ENCODE measurements around the gene SMAD7.

Gene SMAD7

DNA sequence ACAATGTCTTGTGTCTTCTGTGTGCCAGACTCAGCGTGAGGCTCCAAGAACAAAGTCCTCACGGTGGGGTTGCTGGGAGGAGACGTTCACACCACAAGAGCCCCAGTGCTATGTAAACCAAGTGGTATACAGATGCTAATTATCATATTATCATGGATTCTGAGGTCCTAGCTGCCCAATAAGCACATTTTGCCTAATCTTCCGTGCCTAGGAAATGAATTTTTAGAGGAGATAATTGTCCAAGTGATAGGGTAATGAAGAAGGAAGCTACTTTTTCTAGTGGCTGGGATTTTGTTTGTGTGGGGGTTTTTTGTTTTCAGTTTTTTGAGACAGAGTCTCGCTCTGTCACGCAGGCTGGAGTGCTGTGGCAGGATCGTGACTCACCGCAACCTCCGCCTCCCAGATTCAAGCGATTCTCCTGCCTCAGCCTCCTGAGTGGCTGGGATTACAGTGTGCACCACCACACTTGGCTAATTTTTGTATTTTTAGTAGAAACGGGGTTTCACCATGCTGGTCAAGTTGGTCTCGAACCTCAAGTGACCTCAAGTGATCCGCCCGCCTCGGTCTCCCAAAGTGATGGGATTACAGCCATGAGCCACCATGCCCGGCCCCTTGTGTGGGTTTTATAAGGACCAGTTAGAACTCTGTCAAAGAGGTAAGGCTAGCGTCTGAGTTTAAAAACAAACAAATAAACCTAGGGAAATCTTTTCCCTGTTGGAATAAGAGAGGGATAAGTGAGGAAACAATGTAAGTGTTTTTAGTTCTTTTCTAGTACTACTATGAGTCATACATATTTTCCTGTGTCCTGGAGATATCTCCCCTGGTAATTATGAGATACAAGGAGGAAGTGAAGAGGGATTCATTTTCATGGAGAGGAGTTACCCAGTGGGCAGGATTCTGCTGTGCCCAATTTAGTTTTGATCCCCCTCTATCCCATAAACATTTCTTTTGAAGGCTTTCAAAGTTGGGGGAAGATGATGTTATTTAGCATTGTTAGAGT lies 9.5 kb upstream of the SMAD7 start:
- DNase-seq (ENCODE audit: low read depth in 2 of 2), result no peak

DNA sequence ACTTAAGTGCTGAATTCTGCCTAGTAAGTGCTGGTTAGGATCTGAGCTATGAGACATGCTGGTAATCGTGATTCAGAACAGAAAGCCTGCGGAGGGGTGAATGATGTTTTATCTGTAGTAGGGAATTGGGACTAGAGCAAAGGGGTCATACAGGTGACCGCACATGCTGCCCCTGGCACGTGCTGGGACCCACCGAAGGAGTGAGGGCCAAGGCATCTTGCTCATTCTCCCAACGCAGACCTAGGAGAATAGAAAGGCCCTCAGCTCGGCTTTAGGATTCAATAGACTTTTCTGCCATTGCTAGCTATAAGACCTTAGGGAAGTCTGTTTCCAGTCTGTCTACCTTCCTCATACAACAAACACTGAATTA lies 8.8 kb upstream of the SMAD7 start:
- no peak for DNase-seq (ENCODE audit: low read depth in 2 of 2)

DNA sequence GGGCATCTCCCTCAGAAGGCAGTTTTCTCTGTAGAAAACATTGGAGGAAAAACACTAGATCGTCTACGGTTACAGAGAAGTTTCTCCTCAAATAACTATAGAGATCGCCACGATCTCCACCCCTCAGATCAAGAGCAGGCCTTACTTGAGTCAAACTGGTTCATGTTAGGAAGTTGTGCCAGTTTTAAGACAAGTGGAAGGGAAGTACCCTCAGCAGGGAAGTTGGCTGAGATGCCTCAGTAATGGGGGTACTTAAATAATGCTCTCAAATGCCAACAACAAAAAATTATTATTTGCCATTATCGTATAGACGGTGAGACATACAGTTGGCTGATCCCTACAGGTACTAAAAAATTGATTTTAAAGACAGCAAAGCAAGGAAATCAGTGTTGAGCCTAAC lies 8.2 kb upstream of the SMAD7 start:
- DNase-seq (ENCODE audit: low read depth in 2 of 2), result no peak

DNA sequence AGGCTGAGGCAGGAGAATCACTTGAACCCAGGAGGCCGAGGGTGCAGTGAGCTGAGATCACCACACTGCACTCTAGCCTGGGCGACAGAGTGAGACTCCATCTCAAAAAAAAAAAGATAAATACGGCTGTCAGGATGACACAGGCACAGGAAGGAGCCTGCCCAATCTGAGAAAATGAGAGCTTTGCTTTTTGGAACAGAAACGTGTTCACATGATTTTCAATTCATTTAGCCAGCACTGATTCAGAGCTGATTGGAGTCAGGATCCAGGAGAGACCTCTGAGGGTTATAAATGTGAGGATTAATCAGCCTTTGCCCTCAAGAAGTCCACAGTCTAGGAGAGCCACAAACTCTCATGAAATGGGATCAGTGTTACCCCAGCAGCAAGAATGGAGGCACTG lies 6.9 kb upstream of the SMAD7 start:
- no peak for DNase-seq (ENCODE audit: low read depth in 2 of 2)

DNA sequence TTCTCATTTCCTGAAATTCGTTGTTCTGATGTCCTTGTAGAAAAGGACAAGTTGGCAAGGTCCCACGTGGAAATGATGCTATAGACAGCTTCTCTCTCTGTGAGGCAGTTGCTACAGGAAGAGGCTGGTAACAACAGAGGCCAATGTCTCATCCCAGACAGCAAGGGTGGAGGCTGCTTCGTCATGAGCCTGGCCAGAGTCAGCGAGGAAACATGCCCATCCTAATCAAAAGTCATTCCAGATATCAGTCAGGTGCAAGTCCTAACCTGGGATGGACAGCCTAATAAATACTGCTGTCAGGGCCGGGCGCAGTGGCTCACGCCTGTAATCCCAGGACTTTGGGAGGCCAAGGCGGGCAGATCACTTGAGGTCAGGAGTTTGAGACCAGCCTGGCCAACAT lies 6.4 kb upstream of the SMAD7 start:
- no peak for DNase-seq (ENCODE audit: low read depth in 2 of 2)

DNA sequence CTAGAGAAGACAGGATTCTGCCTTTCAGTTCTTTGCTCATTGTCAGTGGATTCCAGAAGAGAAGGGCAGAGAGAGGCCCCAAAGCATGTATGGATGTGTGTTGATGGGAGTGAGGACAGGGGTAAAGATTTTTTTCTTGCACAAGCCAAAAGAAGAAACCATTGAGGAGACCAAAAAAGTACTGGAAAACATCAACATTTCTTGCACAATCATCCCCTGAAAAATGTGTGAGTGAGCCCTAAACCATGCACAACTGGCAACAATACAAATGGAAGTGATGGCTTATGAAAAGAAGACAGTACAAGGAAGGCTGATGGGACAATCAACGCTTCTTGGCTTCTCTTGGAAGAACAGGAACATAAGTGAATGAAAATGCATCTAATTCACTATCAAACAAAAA lies 5.6 kb upstream of the SMAD7 start:
- DNase-seq (ENCODE audit: low read depth in 2 of 2), result no peak

DNA sequence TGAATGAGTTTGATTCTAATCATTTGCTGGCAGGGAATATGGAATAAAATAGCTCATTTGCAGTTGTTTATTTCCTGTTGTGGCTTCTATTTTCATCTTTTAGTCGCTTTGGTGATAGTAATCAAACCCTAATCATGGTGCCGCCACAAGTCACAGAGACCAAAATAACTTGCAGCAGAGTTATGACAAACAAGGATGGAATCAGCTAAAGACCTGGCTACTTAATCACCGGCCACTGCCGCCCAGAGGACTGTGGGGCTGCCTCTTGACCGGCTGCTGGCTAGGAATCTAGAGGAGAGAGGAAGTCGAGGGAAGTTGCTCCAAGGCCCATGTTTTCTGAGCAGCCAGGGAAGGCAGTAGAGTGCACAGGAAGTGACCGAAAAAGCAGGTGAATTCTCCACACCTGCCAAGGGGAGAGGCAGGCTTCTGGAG lies 5.1 kb upstream of the SMAD7 start:
- no peak for DNase-seq (ENCODE audit: low read depth in 2 of 2)

DNA sequence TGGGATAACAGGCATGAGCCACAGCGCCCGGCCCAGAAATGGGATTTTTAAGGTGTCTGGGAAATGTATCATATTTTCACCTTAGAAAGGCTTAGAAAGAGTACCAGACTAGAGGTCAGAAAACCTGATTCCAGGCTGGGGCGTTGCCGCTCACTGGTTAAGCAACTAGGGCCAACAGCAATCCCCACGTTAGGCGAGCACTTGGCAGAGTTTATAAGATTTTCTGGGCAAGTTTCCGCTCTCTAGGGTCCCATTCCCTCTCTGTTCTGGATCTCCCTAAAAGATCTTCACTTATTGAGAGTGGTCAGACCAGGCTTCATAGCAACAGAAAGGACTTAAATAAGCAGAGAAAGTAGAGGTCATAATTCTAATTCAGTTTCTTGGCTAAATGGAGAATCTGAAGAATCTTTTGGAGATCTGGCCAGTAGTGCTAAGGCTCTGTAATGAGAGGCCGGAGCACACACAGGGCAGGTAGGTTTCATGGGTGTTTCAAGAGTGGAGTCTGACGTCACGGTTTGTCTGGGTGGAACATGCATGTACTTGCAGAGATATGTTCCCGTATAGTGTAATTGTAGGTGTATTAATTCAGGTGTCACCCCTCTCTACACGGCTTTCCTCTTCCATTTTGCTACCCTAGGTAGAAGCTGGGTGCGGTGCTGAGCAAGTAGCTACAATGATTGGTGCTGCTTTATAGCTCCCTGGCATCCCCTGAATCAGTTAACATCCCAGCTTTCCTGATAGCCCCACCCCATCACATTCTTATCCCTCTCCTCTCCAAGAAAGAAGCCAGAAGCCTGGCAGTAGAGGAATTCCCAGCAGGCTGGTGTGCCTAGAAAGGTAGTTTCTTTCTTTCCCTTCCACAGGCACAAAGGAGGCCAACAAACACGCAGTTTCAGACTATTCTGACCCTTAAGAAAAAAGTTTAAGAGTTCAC lies 4.4 kb upstream of the SMAD7 start:
- no peak for DNase-seq (ENCODE audit: low read depth in 2 of 2)

DNA sequence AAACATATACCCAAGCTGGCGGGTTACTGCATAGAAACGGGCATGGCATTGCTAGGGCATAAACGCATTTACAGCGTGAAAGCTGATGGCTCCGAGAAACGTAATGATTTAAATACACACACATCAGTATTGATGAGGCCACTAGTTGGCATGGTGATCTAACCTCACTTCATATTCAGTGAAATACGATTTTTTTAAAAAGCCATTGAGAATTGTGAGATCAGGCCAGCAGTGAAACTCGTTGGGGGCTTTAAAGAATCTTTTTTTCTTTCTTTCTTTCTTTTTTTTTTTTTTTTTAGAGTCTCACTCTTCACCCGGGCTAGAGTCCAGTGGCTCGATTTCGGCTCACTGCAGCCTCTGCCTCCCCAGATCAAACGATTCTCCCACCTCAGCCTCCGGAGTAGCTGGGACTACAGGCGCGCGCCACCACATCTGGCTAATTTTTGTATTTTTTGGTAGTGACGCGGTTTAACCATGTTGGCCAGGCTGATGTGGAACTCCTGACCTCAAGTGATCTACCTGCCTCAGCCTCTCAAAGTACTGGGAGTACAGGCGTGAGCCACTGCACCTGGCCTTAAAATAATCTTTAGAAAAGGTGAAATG lies 2.4 kb upstream of the SMAD7 start:
- no peak for DNase-seq (ENCODE audit: low read depth in 2 of 2)

DNA sequence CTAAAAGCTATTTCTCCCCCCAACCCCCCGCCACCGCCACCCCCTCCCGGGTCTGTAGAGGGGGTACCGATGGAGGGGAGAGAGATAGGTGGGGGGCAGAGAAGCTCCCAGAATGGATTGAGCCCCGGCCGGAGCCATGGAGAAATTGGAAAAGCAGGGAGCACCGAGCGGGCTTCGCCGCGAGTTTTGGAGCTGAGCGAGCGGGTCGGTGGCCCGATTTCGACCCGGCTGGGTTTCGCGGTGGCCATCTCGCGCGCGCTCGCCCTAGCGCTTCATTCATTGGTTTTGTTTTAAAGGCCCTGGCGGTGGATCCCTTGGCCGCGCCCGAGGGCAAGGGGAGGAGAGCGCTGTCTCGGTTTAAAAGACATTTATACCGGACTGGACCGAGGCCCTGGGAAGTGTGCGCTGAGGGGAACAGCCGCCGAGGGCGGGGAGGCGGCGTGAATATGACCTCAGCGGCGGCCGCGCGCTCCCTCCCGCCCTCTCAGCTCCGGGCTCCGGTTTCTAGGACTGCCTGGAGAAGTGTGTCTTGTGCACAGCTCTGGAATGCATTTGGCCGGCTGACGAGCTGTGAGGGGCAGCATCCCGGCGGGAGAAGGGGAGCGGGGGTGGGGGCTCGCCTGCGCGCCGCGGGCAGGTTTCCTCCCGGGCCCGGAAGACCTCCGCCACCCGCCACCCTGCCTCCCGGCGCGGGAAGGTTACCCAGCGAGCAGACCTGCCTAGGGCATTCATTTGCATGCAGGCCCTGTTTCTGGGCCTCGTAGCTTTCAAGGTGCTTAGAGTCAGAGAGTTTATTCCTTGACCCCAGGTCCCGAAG lies 1.7 kb upstream of the SMAD7 start:
- peak in 1 of 2 donors; percentile 38 for DNase-seq (ENCODE audit: low read depth in 2 of 2)

DNA sequence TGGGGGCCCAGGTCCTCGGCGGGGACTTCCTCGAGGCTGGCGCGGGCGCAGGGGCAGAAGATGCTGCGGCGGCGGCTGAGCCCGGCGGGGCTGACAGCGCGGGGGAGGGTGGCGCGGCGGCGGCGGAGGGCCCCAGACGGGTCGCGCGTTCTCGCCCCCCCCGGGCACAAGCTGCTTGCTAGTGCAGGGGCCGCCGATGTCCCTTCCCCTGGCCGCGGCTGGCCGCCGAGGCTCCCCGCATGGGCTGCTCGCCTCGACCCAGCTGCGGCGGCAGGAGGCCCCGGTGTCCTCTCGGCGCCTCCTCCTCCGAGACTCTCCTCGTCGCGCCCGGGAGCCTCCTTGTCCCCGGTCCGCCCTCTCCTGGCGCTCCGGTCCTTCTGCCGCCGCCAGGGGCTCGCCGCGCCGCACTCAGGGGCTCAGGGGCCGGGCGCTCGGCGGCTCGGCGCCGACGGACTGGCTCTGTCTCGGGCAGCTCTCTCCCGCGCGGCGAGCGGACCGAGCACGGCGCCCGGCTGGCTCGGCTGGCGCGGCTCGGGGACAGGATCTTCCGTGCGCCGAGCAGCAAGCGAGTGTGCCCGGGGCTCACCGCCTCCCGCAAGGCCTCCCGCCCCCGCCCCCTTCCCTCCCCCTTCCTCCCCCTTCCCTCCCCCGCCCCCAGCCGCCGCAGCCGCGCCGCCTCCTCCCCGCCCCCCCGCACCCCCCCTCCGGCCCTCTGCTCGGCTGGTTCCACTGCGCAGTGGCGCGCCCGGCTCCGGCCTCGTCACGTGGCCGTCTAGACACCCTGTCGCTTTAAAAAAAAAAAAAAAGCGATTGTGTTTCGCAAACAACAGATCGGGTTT lies 902 bp upstream of the SMAD7 start:
- DNase-seq (ENCODE audit: low read depth in 2 of 2), result peak; percentile 71 to 73

DNA sequence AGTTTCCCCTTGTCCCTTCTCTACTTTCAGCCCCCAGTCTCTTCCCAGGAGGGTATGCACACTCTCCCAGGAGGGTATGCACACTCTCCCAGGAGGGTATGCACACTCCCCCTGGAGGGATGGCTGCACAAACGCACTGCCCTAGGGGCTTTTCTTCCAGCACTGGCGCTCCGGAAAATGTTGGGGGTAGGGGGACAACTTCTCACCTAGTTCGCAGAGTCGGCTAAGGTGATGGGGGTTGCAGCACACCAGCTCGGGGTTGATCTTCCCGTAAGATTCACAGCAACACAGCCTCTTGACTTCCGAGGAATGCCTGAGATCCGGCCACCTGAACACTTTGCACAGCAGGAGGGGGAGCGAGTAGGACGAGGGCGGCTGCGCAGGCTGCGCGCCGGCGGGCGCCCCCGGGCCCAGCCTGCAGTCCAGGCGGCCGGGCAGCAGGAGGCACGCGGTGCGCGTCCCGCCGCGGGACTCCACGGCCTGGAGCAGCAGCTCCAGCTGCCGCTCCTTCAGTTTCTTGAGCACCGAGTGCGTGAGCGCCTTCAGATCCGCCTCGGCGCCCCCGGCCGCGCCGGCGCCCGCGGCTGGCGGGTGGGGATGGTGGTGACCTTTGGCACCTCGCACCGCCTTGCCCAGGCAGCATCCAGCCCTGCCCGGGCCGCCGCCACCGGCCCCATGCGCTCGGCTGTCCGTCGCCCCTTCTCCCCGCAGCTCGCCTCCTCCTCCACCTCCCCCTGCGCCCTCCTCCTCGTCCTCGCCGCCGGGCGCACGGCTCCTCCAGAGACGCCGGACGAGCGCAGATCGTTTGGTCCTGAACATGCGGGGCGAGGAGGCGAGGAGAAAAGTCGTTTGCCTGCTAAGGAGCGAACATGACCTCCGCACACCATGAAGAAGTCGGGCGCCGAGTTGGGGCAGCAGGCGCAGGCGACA lies 894 bp downstream of the SMAD7 start:
- no peak for DNase-seq (ENCODE audit: low read depth in 2 of 2)

DNA sequence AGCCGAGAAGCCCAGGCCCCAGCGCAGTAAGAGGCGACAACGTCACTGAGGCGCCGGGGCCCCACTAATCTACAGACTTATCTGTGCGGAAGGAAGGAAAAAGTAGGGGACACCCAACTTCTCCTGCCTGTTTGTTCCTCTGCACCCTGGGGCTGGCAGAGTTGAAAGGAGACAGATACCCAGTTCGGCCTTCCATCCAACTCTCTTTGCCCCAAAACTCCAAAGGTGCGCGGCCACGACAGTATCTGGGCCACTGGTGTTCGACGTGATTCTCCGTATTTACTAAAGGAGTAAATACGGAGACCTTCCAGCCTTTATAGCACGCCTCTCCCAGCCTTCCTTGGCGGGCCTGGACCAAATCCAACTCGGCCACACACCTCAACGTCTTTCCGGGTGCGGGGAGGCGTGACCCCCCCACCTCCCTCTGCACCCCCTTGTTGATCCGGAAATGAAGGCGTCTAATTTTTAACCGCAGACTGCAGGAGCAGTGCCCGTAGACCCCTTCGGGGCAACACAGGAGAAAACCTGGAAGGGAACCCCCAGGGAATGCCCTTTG lies 1.6 kb downstream of the SMAD7 start:
- no peak for DNase-seq (ENCODE audit: low read depth in 2 of 2)

DNA sequence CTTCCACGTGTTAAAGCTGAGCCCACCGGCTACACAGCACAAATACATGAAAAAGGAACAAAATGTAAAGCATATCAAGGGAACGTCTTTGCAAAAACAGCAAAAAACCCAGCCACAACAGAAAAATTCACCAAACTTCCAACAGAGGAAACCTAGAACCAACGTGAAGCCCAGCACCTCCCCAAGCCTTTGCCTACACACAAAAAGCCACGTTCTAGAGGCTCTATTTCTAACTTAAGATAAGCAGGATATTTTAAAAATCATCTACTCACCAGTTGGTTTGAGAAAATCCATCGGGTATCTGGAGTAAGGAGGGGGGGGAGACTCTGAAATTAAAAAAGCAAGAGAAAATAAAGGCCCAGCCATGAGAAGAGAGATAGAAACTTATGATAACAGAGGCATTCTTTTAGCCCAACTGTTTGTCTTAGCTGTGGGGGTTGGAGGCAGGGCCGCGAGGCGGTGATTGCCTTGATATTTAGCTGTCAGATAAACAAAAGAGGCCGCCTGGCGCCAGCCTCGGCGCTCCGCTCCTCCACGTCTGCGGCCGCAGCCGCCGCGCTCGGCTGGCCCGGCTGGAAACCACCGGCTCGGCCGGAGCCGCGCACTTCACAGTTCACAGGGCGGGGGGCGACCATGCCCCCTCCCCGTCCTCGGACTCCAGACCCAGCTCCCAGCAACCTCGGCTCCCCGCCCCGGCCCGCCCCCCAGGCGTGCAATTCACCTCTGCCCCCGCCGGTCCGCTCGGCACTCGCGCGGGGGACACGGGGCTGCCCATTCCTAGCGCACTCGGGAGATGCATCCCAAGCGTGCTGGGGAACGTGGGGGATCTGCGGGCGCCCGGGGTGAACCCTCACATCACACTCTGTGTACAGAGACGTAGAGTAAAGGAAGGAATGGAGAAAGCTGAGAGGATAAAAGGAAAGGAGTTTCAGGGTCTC lies 2.4 kb downstream of the SMAD7 start:
- no peak for DNase-seq (ENCODE audit: low read depth in 2 of 2)

DNA sequence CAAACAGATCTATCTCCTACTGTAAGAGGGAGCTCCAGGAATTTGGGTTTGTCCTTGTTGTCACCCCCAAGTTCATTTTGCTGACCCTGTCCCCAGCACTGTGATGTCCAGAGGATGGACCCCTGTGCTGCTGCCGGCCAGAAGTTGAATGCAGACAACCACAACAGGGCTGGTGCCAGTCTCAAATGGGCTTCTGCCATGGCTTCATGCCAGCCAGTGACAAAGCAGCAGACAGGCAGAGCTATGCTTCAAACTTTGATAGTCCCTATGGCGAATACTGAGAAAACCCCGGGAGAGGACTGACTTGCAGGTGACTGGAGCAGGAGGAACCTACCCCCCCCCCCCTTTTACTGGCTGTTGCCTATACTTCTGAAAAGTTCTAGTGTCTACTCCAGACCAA lies 3.2 kb downstream of the SMAD7 start:
- DNase-seq (ENCODE audit: low read depth in 2 of 2), result no peak

DNA sequence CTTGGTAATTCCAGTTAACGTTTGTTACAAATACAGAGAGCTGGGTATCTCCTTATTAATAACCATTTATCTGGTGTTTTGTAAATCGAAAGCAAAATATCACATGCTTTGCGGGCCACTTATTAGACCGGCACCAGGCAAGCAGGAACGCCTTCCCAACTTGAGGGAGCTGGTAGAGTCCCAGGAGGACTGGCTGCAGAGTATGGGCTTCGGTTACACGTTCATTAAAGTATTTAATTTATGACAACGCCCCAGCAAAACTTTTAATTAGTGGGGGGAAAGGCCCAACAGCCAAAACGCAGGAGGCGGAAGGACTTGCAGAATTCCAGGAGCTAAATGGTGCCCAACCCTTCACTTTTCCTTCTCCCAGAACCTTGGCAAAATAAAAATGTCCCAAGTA lies 3.7 kb downstream of the SMAD7 start:
- no peak for DNase-seq (ENCODE audit: low read depth in 2 of 2)

DNA sequence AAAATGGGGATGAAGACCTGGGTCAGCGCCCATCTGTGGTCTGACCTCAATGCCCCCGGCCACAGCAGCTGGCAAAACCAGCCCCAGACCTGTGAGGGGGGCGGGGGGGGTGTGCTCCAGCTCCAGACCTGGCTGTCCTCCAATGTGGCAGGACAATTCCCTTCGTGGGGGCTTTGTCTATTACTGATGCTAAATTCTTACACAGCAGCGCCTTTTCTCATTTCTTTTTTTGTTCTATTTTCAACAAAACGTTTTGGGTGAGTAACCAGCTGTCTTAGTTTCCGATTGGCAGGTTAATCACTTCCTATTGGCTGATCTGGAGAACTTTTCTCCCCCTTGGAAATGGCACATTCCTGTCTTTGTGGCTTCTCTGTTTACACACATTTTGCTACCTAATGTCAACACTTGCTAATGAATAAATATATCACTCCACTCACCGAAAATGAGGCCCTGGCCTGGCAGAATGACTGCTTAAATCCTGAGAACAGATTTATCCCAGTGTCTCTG lies 4.4 kb downstream of the SMAD7 start:
- no peak for DNase-seq (ENCODE audit: low read depth in 2 of 2)

DNA sequence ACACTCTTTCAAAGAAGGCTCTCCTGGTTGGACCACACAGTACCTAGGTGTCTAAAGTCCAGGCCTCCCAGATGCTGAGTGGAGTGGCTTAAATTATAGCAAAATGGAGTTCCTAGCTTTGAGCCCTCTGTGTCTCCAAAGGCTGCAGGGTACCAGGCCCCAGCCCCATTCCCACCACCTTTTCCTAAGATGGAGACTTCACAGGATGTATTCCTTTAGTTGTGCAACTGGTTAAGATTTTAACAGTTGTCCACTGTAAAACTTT lies 4.9 kb downstream of the SMAD7 start:
- DNase-seq (ENCODE audit: low read depth in 2 of 2), result no peak
